PC-9 (cell line): ENCODE data around the gene TCP11L2.

Experiments used
- EZH2 ChIP-seq: fragments of 200-600 bp; sonication (generic); IDR thresholded peaks from 2 replicates; pipeline ENCODE4 v1.8.0; 2017; ENCODE audit warnings: antibody characterized with exemption, low read depth
- TF ChIP-seq, protein P1 (sequence below): fragments of 200-600 bp; sonication (generic); conservative IDR thresholded peaks from 2 replicates; pipeline ENCODE4 v1.6.1; 2017; ENCODE audit warnings: mixed run types, antibody characterized with exemption, mild to moderate bottlenecking, moderate library complexity

DNA sequence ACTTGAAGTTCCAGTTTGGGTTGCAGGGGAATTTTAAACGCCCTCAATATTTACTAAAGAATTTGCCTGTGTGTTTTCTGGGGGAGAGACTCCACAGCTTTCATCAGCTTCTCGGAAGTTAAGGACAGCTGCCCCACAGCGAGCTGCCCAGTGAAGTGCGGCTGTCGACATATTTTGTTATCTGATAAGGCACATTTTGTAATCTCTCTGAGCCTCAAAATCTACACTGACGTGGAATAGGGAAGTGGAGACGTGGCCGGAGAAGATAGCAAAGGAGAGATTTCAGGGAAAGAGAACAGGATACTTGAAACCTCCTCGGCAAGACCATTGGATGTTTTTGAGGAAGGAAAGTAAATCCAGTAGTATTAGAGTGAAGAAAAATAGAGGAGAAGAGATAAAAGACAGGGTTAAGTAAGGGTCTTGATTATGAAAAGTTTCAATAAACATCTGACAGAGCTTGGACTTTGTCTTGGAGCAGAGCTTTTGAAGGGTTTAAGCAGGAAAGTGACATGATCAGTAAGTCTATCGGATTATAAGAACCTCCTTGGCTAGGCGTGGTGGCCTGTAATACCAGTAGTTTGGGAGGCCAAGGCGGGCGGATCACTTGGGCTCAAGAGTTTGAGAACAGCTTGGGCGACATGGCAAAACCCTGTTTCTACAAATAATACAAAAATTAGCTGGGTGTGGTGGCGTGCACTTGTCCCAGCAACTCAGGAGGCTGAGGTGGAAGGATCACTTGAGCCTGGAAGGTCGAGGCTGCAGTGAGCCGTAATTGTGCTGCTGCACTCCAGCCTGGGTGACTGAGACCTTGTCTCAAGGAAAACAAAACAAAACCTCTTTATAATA, 56.1 kb downstream of the TCP11L2 start:
- TF ChIP-seq, protein P1, sequence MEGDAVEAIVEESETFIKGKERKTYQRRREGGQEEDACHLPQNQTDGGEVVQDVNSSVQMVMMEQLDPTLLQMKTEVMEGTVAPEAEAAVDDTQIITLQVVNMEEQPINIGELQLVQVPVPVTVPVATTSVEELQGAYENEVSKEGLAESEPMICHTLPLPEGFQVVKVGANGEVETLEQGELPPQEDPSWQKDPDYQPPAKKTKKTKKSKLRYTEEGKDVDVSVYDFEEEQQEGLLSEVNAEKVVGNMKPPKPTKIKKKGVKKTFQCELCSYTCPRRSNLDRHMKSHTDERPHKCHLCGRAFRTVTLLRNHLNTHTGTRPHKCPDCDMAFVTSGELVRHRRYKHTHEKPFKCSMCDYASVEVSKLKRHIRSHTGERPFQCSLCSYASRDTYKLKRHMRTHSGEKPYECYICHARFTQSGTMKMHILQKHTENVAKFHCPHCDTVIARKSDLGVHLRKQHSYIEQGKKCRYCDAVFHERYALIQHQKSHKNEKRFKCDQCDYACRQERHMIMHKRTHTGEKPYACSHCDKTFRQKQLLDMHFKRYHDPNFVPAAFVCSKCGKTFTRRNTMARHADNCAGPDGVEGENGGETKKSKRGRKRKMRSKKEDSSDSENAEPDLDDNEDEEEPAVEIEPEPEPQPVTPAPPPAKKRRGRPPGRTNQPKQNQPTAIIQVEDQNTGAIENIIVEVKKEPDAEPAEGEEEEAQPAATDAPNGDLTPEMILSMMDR: no peak
- no peak for TF ChIP-seq EZH2
